SK-N-SH (cell line): ENCODE data around the gene CLASRP. TPM values are rescaled to one million over a fixed set of nuclear protein-coding genes. Genes with fewer than 3 reads are reported as not detected.

Experiments
- CTCF ChIA-PET: fragments of 300-600, 350-600 bp; formaldehyde crosslinking; extraction: SDS; loops from one replicate; lab custom pipeline; 2021; lab: Yijun Ruan, JAX
- POLR2A ChIA-PET: fragments of 350-600 bp; sonication (Branson Sonifier 250); formaldehyde crosslinking; extraction: SDS; loops from one replicate; lab custom pipeline; 2020; ENCODE audit warnings: antibody characterized with exemption, inconsistent platforms; lab: Yijun Ruan, JAX
- DNase-seq: peaks from one replicate; pipeline ENCODE4 v3.0.0; 2012
- H2AFZ ChIP-seq: fragments of 200-600 bp; sonication (generic); 2 replicates; pipeline ENCODE4 v1.8.1; 2016; ENCODE audit warnings: antibody characterized with exemption, mild to moderate bottlenecking, low read depth
- H3F3A ChIP-seq: fragments of 200-600 bp; sonication (generic); replicated peaks from 2 replicates; pipeline ENCODE3; 2016; ENCODE audit warnings: antibody characterized with exemption, mild to moderate bottlenecking; ENCODE audit not compliant: insufficient read depth
- H3K27ac ChIP-seq, 2 experiments: fragments of 200-500 bp in 1 of 2; fragments of 200-600 bp in 1 of 2; sonication (Bioruptor generic) in 1 of 2; sonication (generic), shearing (Covaris generic) in 1 of 2; 2 replicates each; pipeline versions ENCODE4 v1.5.1 to v1.6.1; 2014 to 2016; ENCODE audit warnings: low read depth in 2 of 2, inconsistent platforms in 1 of 2, low read length in 1 of 2, mild to moderate bottlenecking in 1 of 2, mixed read lengths in 1 of 2
- H3K27me3 ChIP-seq: fragments of 200-600 bp; sonication (generic), shearing (Covaris generic); 2 replicates; pipeline ENCODE4 v1.6.1; 2016; ENCODE audit warnings: mixed run types; ENCODE audit not compliant: insufficient read depth
- H3K36me3 ChIP-seq, 2 experiments: fragments of 200-500 bp in 1 of 2; fragments of 200-600 bp in 1 of 2; sonication (Bioruptor generic) in 1 of 2; sonication (generic) in 1 of 2; replicated peaks in 1 of 2; 2 replicates each; pipeline versions ENCODE3 to v1.5.1; 2014 to 2016; ENCODE audit warnings: low read length in 1 of 2, mild to moderate bottlenecking in 1 of 2; ENCODE audit not compliant: insufficient read depth in 2 of 2, control insufficient read depth in 1 of 2
- H3K4me1 ChIP-seq, 2 experiments: fragments of 200-500 bp in 1 of 2; fragments of 200-600 bp in 1 of 2; sonication (Bioruptor generic) in 1 of 2; sonication (generic), shearing (Covaris generic) in 1 of 2; 2 replicates each; pipeline versions ENCODE4 v1.5.1 to v1.6.1; 2014 to 2016; ENCODE audit warnings: low read depth in 1 of 2, low read length in 1 of 2, mixed run types in 1 of 2; ENCODE audit not compliant: insufficient read depth in 2 of 2, control insufficient read depth in 1 of 2
- H3K4me2 ChIP-seq: fragments of 200-600 bp; sonication (generic), shearing (Covaris generic); 2 replicates; pipeline ENCODE4 v1.6.1; 2017; ENCODE audit warnings: mixed run types
- H3K4me3 ChIP-seq, 2 experiments: fragments of 200-500 bp in 1 of 2; fragments of 200-600 bp in 1 of 2; sonication (Bioruptor generic) in 1 of 2; sonication (generic), shearing (Covaris generic) in 1 of 2; 2 replicates each; pipeline versions ENCODE4 v1.5.1 to v1.8.1; 2014 to 2016; ENCODE audit warnings: low read depth in 2 of 2, inconsistent platforms in 1 of 2, low read length in 1 of 2, mild to moderate bottlenecking in 1 of 2, mixed read lengths in 1 of 2, moderate library complexity in 1 of 2
- H3K79me2 ChIP-seq: fragments of 200-600 bp; sonication (generic); 2 replicates; pipeline ENCODE4 v1.8.1; 2017; ENCODE audit warnings: mild to moderate bottlenecking; ENCODE audit not compliant: insufficient read depth
- H3K9ac ChIP-seq: fragments of 200-600 bp; sonication (generic); 2 replicates; pipeline ENCODE4 v1.6.1; 2017; ENCODE audit warnings: mixed run types
- H3K9me2 ChIP-seq: fragments of 200-600 bp; sonication (generic); 2 replicates; pipeline ENCODE4 v1.6.1; 2017; ENCODE audit warnings: mixed run types
- H3K9me3 ChIP-seq: fragments of 200-600 bp; sonication (generic); 2 replicates; pipeline ENCODE4 v1.6.1; 2017; ENCODE audit warnings: mixed run types, mild to moderate bottlenecking, moderate library complexity
- H4K20me1 ChIP-seq: fragments of 200-600 bp; sonication (generic); 2 replicates; pipeline ENCODE4 v1.6.1; 2017; ENCODE audit warnings: mild to moderate bottlenecking, mixed run types; ENCODE audit not compliant: insufficient read depth
- ELF1 ChIP-seq: IDR thresholded peaks from 2 replicates; pipeline ENCODE4 v1.4.0; 2012
- EP300 ChIP-seq, 2 experiments: IDR thresholded peaks; 2 replicates each; pipeline versions ENCODE4 v1.4.0 to v1.6.1; 2012; ENCODE audit warnings: borderline replicate concordance in 1 of 2, low read depth in 1 of 2, low read length in 1 of 2
- FOXJ3 ChIP-seq: sonication (generic); formaldehyde crosslinking; IDR thresholded peaks from 2 replicates; pipeline ENCODE4 v1.5.1; 2020; ENCODE audit warnings: mild to moderate bottlenecking, missing genetic modification reagents
- FOXM1 ChIP-seq: IDR thresholded peaks from 2 replicates; pipeline ENCODE4 v1.4.0; 2012; ENCODE audit warnings: low read depth, mild to moderate bottlenecking
- MEF2A ChIP-seq: IDR thresholded peaks from 2 replicates; pipeline ENCODE4 v1.4.0; 2012; ENCODE audit warnings: low read depth, borderline replicate concordance
- MXI1 ChIP-seq: IDR thresholded peaks from 2 replicates; pipeline ENCODE4 v1.6.1; 2012; ENCODE audit warnings: mild to moderate bottlenecking, low read depth, low read length, improper control_type of control experiment
- RAD21 ChIP-seq: IDR thresholded peaks from 2 replicates; pipeline ENCODE4 v1.6.1; 2012; ENCODE audit warnings: mild to moderate bottlenecking, low read length
- RFX5 ChIP-seq: IDR thresholded peaks from 2 replicates; pipeline ENCODE4 v1.6.1; 2012; ENCODE audit warnings: mild to moderate bottlenecking, improper control_type of control experiment, low read length
- RXRA ChIP-seq: IDR thresholded peaks from 2 replicates; pipeline ENCODE4 v1.4.0; 2012; ENCODE audit warnings: low read depth, mild to moderate bottlenecking, borderline replicate concordance
- SIN3A ChIP-seq: IDR thresholded peaks from 2 replicates; pipeline ENCODE4 v1.6.1; 2012; ENCODE audit warnings: low read depth, mild to moderate bottlenecking, low read length, moderate library complexity, borderline replicate concordance
- TAF1 ChIP-seq: IDR thresholded peaks from 2 replicates; pipeline ENCODE4 v1.6.1; 2012; ENCODE audit warnings: low read depth, mild to moderate bottlenecking, low read length, moderate library complexity, borderline replicate concordance
- TEAD4 ChIP-seq: IDR thresholded peaks from 2 replicates; pipeline ENCODE4 v1.4.0; 2012; ENCODE audit warnings: mild to moderate bottlenecking, borderline replicate concordance; ENCODE audit not compliant: insufficient read depth
- YY1 ChIP-seq: IDR thresholded peaks from 2 replicates; pipeline ENCODE4 v1.4.0; 2012; ENCODE audit warnings: low read depth, mild to moderate bottlenecking
- WGBS: methylation state at CpG from one replicate; pipeline ENCODE4 v1.1.6; 2017; ENCODE audit warnings: low lambda C conversion rate; 5-methylcytosine and 5-hydroxymethylcytosine counted together
- polyA plus RNA-seq, 3 experiments: library from polyadenylated mRNA; depleted of rRNA; stranded (reverse); fragments of >200 nt; gene quantifications; 2 replicates each; pipeline ENCODE4 v1.2.3, GENCODE V29; 2012
- TF ChIP-seq, protein P1 (sequence below): IDR thresholded peaks from 2 replicates; pipeline ENCODE4 v1.4.0; 2012; ENCODE audit warnings: low read depth
- TF ChIP-seq, protein P2 (sequence below): fragments of 150-350 bp; IDR thresholded peaks from 2 replicates; pipeline ENCODE4 v1.6.1; 2016; ENCODE audit warnings: mild to moderate bottlenecking, low read depth, low read length
- TF ChIP-seq, protein P3 (sequence below): fragments of 200-600 bp; sonication (generic); IDR thresholded peaks from 2 replicates; pipeline ENCODE4 v1.6.1; 2017; ENCODE audit warnings: antibody characterized with exemption, mild to moderate bottlenecking, moderate library complexity
- TF ChIP-seq, protein P4 (sequence below): IDR thresholded peaks from 2 replicates; pipeline ENCODE4; 2012
- TF ChIP-seq, protein P5 (sequence below): IDR thresholded peaks from 2 replicates; pipeline ENCODE4 v1.4.0; 2012; ENCODE audit warnings: low read depth, borderline replicate concordance
- TF ChIP-seq, protein P6 (sequence below): IDR thresholded peaks from 2 replicates; pipeline ENCODE4 v1.6.1; 2012; ENCODE audit warnings: mild to moderate bottlenecking, low read depth, low read length, moderate library complexity

The CLASRP gene
- polyA plus RNA-seq, 1 of the 3 experiments (the other 2 are of a cell fraction) = 54.8 TPM

DNA sequence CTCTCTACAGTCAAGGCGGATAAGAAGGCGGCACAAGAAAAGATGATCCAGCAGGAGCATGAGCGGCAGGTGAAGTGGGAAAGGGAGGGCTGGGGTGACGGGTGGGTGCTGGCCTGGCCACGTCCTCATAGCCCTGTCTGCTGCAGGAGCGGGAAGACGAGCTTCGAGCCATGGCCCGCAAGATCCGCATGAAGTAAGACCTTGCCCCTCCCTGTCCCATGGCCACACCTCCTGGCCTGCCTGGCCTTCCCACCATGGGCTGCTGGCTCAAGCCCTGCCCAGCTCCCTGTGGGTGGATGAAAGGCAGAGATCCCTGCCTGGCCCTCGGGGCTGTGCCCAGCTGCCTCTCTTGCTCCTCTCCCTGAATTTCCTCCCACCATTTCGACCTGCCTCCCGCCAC is 30.2 kb downstream of the CLASRP start:
- Histone ChIP-seq H3K9me3 (no peaks in the 10 kb centered on the region), H3K79me2 (no peaks in the 10 kb centered on the region), H3K4me1 (no peaks in the 10 kb centered on the region), H3K27ac (no peak overlapping the region), H3K27me3 (no peaks in the 10 kb centered on the region), H3F3A (no peaks in the 10 kb centered on the region), H4K20me1 (no peaks in the 10 kb centered on the region), H3K36me3 (peaks cover 4 to 48% of the 10 kb centered on the region in 2 experiments), H3K9me2 (no peaks in the 10 kb centered on the region), H2AFZ (no peak overlapping the region), H3K9ac (no peak overlapping the region), H3K4me2 (no peak overlapping the region), H3K4me3 (no peak overlapping the region)
- ChIA-PET POLR2A (no interaction called here), CTCF (interaction anchor here (5.5 kb wide), 1 partner anchor 10 kb away, joined by 43 read pairs; no protein-coding TSS in a partner anchor)
- peak; percentile 36 for DNase-seq
- WGBS = 89% methylated on average over 13 of the region's 13 CpGs
- TF ChIP-seq, protein P1, sequence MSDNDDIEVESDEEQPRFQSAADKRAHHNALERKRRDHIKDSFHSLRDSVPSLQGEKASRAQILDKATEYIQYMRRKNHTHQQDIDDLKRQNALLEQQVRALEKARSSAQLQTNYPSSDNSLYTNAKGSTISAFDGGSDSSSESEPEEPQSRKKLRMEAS = no peak
- TF ChIP-seq TEAD4 (no peak), EP300 (IDR thresholded peaks at IDR 0.05; ENCODE audit: borderline replicate concordance in 1 of 2, low read depth in 1 of 2, low read length in 1 of 2) (no peak), YY1 (no peak), SIN3A (no peak), TAF1 (no peak), RAD21 (no peak), RXRA (no peak), MEF2A (no peak), ELF1 (no peak), FOXJ3 (CRISPR knock-in tag) (no peak), MXI1 (no peak), FOXM1 (no peak), RFX5 (no peak)
- TF ChIP-seq, protein P2, sequence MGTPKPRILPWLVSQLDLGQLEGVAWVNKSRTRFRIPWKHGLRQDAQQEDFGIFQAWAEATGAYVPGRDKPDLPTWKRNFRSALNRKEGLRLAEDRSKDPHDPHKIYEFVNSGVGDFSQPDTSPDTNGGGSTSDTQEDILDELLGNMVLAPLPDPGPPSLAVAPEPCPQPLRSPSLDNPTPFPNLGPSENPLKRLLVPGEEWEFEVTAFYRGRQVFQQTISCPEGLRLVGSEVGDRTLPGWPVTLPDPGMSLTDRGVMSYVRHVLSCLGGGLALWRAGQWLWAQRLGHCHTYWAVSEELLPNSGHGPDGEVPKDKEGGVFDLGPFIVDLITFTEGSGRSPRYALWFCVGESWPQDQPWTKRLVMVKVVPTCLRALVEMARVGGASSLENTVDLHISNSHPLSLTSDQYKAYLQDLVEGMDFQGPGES = no peak
- TF ChIP-seq, protein P3, sequence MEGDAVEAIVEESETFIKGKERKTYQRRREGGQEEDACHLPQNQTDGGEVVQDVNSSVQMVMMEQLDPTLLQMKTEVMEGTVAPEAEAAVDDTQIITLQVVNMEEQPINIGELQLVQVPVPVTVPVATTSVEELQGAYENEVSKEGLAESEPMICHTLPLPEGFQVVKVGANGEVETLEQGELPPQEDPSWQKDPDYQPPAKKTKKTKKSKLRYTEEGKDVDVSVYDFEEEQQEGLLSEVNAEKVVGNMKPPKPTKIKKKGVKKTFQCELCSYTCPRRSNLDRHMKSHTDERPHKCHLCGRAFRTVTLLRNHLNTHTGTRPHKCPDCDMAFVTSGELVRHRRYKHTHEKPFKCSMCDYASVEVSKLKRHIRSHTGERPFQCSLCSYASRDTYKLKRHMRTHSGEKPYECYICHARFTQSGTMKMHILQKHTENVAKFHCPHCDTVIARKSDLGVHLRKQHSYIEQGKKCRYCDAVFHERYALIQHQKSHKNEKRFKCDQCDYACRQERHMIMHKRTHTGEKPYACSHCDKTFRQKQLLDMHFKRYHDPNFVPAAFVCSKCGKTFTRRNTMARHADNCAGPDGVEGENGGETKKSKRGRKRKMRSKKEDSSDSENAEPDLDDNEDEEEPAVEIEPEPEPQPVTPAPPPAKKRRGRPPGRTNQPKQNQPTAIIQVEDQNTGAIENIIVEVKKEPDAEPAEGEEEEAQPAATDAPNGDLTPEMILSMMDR = no peak
- TF ChIP-seq, protein P4, sequence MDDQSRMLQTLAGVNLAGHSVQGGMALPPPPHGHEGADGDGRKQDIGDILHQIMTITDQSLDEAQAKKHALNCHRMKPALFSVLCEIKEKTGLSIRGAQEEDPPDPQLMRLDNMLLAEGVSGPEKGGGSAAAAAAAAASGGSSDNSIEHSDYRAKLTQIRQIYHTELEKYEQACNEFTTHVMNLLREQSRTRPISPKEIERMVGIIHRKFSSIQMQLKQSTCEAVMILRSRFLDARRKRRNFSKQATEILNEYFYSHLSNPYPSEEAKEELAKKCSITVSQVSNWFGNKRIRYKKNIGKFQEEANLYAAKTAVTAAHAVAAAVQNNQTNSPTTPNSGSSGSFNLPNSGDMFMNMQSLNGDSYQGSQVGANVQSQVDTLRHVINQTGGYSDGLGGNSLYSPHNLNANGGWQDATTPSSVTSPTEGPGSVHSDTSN = no peak
- TF ChIP-seq, protein P5, sequence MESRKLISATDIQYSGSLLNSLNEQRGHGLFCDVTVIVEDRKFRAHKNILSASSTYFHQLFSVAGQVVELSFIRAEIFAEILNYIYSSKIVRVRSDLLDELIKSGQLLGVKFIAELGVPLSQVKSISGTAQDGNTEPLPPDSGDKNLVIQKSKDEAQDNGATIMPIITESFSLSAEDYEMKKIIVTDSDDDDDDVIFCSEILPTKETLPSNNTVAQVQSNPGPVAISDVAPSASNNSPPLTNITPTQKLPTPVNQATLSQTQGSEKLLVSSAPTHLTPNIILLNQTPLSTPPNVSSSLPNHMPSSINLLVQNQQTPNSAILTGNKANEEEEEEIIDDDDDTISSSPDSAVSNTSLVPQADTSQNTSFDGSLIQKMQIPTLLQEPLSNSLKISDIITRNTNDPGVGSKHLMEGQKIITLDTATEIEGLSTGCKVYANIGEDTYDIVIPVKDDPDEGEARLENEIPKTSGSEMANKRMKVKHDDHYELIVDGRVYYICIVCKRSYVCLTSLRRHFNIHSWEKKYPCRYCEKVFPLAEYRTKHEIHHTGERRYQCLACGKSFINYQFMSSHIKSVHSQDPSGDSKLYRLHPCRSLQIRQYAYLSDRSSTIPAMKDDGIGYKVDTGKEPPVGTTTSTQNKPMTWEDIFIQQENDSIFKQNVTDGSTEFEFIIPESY = no peak
- TF ChIP-seq, protein P6, sequence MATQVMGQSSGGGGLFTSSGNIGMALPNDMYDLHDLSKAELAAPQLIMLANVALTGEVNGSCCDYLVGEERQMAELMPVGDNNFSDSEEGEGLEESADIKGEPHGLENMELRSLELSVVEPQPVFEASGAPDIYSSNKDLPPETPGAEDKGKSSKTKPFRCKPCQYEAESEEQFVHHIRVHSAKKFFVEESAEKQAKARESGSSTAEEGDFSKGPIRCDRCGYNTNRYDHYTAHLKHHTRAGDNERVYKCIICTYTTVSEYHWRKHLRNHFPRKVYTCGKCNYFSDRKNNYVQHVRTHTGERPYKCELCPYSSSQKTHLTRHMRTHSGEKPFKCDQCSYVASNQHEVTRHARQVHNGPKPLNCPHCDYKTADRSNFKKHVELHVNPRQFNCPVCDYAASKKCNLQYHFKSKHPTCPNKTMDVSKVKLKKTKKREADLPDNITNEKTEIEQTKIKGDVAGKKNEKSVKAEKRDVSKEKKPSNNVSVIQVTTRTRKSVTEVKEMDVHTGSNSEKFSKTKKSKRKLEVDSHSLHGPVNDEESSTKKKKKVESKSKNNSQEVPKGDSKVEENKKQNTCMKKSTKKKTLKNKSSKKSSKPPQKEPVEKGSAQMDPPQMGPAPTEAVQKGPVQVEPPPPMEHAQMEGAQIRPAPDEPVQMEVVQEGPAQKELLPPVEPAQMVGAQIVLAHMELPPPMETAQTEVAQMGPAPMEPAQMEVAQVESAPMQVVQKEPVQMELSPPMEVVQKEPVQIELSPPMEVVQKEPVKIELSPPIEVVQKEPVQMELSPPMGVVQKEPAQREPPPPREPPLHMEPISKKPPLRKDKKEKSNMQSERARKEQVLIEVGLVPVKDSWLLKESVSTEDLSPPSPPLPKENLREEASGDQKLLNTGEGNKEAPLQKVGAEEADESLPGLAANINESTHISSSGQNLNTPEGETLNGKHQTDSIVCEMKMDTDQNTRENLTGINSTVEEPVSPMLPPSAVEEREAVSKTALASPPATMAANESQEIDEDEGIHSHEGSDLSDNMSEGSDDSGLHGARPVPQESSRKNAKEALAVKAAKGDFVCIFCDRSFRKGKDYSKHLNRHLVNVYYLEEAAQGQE = no peak
